Articular chondrocyte of knee joint (primary cell): ENCODE data around the gene EXTL2. TPM values are rescaled to one million over a fixed set of nuclear protein-coding genes. Genes with fewer than 3 reads are reported as not detected.

Experiments
- total RNA-seq: library from RNA; depleted of rRNA; stranded (reverse); fragments of >200 nt; gene quantifications from 2 replicates; pipeline ENCODE4 v1.2.3, GENCODE V29; 2012

The EXTL2 gene
- 38.9 and 47.8 TPM in 2 replicates for total RNA-seq

GRCh38 chr1:100894603-100895539 lies at the start of gene EXTL2:
Gene EXTL2, minus strand, starts transcription at chr1:100894842. Its CDS starts 6,085 bp downstream, at chr1:100888757.

GRCh38 chr1:100895540-100896480 lies 1.2 kb upstream of the EXTL2 start, which contains the start of gene SLC30A7:
Gene SLC30A7, plus strand, starts transcription at chr1:100896090. Its CDS starts 173 bp downstream, at chr1:100896263.

Other genes with a start within 250 kb of the EXTL2 start
- 243 and 734 TPM in 2 replicates for gene VCAM1, start 175.1 kb downstream of the EXTL2 start, total RNA-seq
- 100 and 104 TPM in 2 replicates for gene SLC30A7, start 1.2 kb upstream of the EXTL2 start, total RNA-seq
- 46.3 and 52.1 TPM in 2 replicates for gene DPH5, start 130.9 kb upstream of the EXTL2 start, total RNA-seq